ENCODE results near the gene SPP1.
A peak's percentile ranks its signal among the peaks of the same experiment; 100 is the strongest.
"Not testable (repeated sequence)": the region's sequence is repeated elsewhere in the genome, so short reads cannot be mapped to it uniquely, and the experiment has no call there.

SPP1 gene

DNA sequence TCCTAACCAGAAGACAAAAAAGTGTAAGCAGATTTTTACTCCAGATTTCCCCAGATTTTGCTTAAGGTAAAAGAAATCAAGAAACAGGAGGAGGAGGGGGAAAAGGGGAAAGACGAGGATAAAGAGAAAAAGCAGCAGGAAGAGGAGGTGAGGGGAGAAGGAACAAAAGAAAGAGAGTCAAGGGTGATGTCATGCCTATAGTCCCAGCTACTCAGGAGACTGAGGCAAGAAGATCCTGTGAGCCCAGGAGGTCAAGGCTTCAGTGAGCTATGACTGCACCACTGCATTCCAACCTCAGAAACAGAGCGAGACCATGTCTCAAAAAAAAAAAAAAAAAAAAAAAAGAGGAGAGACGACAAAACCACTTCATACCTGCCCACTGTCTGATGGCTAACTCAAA, 19.9 kb downstream of the SPP1 start:
- no peak for DNase-seq

DNA sequence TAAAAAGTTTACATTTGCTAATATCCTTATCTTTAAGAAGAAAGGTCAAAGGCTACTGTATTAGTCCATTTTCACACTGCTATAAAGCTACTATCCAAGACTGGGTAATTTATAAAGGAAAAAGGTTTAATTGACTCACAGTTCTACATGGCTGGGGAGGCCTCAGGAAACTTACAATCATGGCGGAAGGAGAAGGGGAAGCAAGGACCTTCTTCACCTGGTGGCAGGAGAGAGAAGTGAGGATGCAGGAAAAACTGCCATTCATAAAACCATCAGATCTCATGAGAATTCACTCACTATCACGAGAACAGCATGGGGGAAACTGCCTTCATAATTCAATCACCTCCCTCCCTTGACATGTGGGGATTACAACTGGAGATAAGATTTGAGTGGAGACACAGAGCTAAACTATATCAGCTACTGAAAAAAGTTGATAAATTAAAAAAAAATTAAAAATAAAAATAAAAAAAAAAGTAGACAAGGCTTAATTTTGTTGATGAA, 23.7 kb downstream of the SPP1 start:
- not testable (repeated sequence) for DNase-seq

DNA sequence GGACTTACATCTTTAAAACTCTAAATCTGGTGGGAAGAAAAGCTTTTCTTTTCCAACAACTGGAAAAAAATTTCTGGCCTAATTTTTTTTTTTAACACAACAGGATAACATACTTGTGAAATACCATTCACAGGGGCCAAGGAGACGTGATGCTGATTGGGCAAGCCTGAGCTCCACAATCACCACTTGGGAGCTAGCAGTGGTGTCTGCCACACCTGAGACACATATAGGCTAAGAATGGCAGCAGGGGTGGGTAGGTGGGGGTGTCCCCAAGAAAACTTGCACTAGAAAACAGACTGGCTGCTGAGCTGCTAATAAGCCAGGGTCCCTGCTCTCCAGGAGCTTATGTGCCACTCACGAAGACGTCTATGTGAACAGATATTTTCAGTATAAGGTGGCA, 26.4 kb downstream of the SPP1 start:
- no peak for DNase-seq

DNA sequence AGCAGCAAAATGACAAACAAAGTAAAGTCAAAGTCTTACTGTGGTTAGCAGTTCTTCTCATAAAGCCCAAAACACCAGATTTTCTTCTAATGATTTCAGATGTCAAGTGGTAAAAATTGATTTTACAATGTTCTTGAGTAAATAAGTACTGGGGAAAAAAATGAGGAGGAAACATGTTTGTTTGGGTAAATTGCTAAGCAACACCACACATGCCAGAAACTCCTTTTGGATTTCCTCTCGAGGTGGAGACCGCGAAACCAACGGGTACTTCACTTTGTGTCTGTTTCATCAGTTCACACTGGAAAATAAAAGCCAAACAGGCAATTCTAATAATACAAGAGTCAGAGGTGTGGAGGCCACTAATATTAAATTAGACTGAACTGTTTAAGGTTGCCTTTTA, 27.3 kb downstream of the SPP1 start:
- DNase-seq: no peak

DNA sequence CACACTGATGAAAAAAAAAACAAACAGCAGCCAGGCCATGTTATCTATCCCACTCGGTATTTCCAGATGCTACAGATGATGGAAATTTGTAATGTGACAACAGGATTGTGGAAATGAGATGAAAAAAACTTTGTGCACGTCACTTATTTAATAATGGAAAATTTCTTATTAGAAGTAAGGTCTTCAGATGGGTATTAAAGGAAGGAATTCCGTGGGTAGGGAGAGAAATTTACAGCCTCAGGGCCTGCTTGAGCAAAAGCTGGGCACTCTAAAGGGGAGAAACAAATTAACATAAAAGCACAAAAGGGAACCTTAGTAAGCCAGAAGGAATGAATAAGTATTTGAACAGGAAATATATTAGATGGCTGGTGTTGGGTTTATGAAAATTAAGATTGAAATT, 27.7 kb downstream of the SPP1 start:
- DNase-seq: no peak

DNA sequence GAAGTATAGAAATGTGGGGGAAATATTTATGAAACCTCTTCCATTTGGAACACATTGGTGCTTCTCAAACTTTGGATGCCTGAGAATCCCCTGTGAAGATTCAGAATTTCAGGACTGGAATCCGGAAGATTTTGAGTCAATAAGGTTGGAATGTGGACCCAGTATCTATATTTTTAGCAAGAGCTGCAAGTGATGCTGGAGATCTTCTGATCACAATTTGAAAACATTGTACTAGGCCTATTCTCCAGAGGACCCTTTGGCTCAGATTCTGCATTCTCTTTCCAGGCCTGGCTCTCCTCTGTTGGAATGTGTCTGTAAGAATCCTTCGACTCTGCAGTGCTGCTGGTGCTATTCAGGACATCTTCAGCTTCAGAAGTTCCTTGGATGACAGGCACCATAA, 29.6 kb downstream of the SPP1 start:
- DNase-seq: no peak

DNA sequence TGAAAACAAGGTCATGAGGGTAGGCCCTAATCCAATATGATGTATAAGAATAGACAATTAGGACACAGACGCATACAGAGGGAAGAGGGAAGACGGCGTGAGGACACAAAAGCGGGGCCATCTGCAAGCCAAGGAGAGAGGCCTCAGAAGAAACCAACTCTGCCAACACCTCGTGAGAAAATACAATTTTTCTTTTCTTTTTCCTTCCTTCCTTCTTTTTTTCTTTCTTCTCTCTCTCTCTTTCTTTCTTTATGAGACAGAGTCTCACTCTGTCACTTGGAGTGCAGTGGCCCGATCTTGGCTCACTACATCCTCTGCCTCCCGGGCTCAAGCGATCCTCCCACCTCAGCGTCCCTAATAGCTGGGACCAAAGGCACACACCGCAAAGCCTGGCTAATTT, 30.4 kb downstream of the SPP1 start:
- no peak for DNase-seq

DNA sequence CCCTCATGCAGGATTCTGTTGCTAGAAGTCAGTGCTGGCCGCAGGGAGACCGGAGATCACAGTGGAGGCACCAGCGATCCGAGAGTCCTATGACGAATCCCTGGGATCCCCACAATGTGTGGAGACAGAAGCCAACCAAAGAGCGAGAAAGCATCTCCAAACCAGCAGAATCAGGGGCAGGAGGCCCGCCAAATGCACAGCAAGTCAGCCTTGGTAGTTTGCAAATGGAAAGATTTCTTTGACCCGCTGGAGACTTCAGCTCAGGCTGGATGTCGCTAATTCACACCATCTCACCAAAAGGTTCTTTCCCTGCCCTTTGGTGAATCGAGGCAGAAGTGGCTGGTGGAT, 31.4 kb downstream of the SPP1 start:
- no peak for DNase-seq

DNA sequence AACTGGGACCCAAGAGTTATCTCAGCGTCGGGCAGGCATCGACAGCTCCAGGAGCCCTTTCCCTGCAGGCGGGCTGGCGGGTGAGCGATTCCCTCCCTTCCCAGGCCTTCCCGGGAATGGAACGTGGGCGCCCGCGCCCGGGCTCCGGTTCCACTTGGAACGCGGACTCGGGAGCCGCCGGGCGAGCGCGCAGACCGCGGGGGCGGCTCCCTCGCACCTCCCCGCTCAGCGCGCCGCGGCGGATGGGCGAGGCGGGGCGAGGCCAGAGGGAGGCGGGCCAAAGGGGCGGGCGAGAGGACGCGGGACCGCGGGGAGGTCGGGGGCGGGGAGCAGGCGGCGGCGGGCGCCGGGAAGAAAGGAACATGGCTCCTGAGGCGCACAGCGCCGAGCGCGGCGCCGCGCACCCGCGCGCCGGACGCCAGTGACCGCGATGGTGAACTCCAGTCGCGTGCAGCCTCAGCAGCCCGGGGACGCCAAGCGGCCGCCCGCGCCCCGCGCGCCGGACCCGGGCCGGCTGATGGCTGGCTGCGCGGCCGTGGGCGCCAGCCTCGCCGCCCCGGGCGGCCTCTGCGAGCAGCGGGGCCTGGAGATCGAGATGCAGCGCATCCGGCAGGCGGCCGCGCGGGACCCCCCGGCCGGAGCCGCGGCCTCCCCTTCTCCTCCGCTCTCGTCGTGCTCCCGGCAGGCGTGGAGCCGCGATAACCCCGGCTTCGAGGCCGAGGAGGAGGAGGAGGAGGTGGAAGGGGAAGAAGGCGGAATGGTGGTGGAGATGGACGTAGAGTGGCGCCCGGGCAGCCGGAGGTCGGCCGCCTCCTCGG, 32.0 kb downstream of the SPP1 start, which contains the start of gene PKD2:
Gene PKD2 (plus strand): TSS at position 332 of the 818 bp plus-strand sequence. CDS start 99 bp downstream, at position 431.
- DNase-seq: peak; percentile 76 to 83

DNA sequence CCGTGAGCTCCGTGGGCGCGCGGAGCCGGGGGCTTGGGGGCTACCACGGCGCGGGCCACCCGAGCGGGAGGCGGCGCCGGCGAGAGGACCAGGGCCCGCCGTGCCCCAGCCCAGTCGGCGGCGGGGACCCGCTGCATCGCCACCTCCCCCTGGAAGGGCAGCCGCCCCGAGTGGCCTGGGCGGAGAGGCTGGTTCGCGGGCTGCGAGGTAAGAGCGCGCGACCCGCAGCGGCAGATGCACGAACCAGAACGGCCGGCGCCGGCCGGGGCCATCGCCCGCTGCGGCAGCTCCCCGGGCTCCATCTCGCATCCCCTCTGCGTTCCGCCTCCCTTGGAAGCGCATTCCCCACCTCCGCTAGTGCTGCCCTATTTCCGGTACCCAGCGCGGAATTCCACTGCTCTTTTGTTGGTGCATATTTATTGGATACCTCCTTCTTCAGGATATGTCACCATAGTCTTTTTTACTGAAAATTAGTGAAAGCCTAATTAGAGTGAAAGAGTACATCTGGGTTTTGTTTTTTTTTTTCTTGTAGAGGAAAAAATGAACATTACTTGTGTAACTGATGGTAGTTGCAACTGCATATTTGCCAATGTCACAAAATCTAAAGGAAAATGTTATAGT, 32.7 kb downstream of the SPP1 start:
- DNase-seq: peak in 1 of 2 experiments; percentile 24

DNA sequence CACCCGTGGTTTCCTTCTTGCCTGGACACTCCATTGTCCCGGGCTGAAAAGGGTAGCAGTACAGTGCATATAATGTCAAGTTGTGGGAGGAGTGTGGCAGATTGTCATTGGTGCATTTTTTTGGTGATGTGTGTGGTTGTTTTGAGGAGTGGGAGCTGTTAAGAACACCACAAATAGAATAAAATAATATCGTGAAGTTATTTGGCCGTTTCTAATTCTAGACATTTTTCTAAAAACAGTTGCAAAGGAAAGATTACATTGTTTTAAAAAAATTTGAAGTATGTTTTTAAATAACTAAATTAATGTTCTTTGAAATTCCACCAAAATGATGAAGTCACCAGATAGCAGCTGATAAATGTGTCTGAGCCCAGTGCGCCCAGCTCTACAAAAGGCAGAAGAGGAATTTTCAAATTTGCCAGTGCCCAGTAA, 33.2 kb downstream of the SPP1 start:
- no peak for DNase-seq

DNA sequence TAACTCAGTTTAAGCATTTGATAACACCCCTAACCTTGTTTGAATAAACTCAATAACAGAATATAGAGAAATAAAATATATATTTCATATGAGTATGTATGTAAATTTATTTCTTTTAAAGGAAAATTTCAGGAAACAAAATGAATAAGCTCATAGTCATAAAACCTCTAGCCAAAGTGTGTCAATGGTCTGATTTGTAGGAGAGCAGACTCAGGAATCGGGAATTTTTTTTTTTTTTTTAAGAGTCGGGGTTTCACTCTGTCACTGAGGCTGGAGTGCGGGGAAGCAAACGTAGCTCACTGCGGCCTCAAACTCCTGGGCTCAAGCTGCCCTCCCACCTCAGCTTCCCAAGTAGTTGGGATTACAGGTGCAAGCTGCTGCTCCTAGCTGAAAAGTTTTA, 34.4 kb downstream of the SPP1 start:
- no peak for DNase-seq

DNA sequence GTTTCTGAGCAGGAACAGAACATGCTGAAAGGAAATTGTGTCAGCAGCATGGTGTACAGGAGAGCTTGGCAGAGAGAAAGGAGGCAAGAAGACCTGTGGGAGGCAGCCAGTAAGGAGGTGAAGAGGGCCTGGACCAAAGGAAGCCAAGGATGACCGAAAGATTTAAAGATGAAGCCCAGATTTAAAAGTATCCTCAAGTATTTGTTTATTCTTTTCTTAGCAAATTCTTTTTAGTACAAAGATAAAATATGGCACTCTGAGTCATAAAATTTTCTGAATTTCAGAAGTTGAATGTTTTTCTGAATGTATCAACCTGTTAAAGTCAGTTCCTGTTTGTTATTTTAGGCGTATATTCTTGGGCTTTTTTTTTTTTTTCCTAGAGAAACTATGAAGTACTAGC, 35.5 kb downstream of the SPP1 start:
- DNase-seq: no peak

DNA sequence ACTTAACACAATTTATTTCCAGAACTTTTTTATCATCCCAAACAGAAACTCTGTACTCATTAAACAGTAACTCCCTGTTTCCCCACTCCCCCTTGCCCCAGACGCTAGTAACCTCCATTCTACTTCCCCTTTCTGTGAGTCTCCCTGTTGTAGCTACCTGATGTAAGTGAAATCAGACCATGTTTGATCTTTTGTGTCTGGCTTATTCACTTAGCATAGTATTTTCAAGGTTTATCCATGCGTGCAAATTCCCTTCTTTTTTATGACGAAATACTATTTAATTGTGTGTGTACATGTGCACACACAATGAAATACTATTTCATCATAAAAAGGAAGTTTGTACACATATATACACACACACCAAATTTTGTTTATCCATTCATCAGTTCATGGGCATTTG, 37.1 kb downstream of the SPP1 start:
- no peak for DNase-seq

DNA sequence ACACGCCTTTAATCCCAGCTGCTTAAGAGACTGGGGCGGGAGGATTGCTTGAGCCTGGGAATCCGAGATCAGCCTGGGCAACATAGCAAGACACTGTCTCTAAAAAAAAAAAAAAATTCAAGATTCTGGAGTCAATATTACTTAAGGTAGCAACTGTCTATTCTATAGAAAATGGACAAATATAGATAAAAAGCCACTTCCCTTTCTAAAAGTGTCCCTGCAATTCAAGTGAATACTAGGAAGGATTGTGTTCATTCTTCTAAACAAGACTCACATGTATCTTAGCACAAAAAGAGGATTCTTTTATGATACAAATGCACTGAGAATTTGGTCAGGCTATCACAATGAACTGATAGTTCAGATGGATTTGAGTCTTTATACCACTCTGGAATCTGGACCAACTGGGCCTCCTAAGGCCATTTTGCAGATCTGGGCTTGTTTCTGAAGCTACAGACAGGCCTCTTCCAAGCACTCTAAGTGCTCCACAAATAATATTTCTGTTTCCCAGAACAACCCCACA, 38.9 kb downstream of the SPP1 start:
- no peak for DNase-seq

DNA sequence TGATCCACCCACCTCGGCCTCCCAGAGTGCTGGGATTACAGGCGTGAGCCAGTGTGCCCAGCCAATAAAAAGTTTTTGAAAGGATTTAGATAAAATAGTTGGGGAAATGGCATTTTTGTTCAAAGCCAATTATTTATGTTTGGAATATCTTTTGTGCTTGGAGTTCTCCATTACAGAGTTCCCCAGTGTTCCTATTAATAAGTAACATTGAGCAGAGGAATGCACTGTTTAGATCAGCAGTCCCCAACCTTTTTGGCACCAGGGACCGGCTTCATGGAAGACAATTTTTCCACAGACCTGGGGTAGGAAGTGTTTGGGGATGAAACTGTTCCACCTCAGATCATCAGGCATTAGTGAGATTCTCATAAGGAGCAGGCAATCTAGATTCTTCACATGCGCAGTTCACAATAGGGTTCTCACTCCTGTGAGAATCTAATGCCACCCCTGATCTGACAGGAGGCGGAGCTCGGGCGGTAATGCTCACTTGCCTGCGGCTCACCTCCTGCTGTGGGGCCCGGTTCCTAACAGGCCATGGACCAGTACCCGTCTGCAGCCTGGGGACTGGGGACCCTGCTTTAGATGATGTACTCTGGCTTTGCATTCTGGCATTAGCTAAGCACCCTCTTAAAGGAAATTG, 40.3 kb downstream of the SPP1 start:
- no peak for DNase-seq

DNA sequence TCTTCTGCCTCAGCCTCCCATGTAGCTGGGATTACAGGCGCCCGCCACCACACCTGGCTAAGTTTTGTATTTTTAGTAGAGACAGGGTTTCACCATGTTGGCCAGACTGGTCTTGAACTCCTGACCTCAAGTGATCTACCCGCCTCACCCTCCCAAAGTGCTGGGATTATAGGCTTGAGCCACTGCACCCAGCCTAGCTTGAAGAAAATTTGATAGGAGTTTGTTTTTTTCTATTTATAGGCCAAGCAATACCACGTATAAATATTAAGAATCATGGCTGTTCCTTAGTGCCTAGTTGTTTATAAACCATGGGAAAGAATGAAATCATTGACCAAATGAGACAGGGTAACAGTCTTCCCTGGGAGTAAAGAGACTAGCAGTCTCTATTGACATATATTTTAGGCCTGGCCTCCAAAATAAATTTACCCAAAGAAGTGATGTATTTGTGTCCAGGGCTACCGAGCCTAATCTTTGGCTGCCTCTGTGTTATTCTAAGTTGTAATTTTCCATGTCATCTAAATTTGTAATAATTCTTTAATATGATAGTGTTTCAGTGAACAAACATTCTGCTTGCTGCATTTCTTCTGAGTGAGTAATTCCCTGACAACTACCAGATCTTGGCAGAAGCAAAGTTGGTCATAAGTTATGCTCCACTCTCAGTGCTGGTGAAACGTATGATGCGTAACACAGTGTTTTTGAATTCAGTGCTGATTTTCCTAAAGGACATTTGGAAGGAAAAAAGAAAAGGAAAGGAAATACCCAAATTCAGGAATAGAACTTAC, 42.2 kb downstream of the SPP1 start:
- no peak for DNase-seq

DNA sequence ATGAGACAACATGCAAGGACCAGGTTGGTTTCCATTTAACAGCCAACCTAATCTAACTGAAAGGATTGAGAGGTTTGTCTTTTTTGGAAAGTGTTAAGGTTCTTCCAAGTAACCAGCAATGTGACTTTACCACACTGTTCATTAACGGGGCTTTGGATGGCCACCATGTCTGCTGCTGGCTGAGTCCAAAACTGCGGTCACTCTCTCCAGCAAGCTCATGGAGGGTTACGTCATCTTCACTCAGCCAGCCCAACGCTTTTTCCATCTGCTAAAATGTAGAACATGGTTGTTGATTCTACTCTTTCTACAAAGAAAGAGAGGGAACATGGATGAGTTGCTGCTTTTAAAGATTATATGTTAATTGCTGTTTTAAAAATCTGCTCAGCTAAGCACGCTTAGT, 43.0 kb downstream of the SPP1 start:
- DNase-seq: no peak

DNA sequence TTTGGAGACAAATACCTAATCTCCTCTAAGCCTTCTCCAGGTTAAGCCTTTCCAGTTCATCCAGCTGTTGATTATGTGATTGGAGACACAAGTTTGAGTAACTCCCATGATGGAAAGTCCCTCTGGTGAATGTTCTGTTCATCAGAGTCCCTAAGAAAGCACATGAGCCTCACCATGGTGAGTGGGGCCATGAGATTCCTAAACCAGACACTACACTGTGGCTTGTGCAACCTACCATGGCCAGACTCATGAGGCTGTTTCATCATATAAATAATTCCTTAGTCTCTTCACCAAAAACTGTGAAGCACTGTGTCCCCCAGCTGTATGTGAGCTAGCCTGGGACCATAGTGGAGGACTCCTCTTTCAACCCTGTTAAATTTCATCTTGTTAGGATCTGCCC, 46.3 kb downstream of the SPP1 start:
- no peak for DNase-seq

DNA sequence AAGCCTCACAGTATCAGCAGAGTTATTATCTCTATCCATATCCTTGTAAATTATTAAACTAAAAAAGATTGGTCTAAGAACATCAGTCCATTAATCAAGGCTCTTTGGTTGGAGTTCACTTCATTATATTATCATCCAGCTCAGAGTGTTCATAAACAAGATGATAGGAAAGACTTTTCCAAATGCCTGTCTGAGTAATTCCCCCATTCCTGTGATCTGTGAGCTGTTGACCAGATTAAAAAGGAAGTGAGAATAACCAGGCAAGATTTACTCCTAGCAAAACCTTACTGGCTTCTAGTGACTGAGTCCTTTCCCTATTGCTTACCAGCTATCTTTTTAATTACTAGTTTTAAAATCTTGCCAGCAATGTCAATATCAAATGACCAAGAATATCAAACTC, 46.8 kb downstream of the SPP1 start:
- no peak for DNase-seq

DNA sequence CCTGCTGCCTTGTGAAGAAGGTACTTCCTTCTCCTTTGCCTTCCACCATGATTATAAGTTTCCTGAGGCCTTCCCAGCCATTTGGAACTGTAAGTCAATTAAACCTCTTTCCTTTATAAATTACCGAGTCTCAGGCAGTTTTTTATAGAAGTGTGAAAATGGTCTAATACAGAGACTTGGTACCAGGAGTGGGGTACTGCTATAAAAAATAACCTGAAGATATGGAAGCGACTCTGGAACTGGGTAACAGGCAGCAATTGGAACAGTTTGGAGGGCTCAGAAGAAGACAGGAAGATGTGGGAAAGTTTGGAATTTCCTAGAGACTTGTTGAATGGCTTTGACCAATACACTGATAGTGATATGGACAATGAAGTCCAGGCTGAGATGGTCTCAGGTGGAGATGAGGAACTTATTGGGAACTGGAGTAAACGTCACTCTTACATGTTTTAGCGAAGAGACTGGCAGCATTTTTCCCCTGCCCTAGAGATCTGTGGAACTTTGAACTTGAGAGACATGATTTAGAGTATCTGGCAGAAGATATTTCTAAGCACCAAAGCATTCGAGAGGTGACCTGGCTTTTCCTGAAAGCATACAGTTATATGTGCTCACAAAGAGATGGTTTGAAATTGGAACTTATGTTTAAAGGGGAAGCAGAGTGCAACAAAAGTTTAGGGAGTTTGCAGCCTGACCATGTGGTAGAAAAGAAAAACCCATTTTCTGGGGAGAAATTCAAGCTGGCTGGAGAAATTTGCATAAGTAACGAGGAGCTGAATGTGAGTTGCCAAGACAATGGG, 50.6 kb downstream of the SPP1 start:
- DNase-seq: not testable (repeated sequence)
